Activated CD4-positive, alpha-beta T cell treated with anti-CD3 and anti-CD28 coated beads, Interleukin-2, amount 50 U/mL, for 1 hour (primary cell): ENCODE results near the gene FOXP4.

Experiments
- DNase-seq: peaks from one replicate; pipeline ENCODE4 v3.0.0-alpha.2; 2020

FOXP4 gene

GRCh38 chr6:41548841-41549642, 2.9 kb downstream of the FOXP4 start:
- no peak for DNase-seq

DNA sequence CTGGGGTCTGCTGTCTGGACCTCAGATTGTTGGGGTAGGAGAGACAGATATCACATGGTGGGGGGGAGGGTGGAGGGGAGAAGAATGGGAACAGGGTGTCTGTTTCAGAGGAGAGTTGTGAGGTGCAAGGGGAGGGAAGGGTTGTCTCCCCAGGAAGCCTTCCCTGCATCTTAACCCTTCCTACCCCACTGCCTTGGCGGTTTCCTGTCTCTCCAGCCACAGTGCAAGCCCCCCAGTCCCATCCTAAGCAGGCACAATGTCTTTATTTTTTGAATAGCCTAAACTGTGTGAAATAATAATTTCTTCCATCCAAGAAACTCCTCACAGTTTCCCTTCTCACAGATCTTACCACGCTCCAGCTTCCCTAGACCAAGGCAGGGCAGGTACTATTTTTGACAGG, 3.5 kb downstream of the FOXP4 start:
- no peak for DNase-seq

- no peak for DNase-seq
These were observed 5.0 kb downstream of the FOXP4 start for GRCh38 chr6:41551086-41551700.

- no peak for DNase-seq
These were observed 5.7 kb downstream of the FOXP4 start for GRCh38 chr6:41551857-41552256.

DNA sequence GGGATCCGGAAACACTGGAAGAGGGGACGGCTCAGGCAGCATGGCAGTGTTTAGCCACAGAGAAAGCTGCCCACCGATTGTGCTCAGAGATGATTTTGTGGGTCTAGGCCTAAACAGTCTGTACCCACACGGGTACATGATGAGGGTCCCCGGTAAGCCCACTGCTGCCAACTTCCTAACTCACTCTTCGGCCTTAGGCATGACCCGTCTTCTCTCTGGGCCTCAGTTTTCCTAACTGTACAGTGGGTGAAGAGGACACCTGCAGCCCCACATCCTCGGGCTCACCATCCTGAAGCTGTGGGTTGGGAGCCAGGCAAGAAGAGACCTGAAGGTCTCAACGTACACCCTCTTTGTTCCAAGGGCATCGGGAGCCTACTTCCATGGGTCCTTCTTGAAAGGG, 6.5 kb downstream of the FOXP4 start:
- DNase-seq, result no peak

- no peak for DNase-seq
These were observed 7.3 kb downstream of the FOXP4 start for GRCh38 chr6:41553405-41553999.

DNA sequence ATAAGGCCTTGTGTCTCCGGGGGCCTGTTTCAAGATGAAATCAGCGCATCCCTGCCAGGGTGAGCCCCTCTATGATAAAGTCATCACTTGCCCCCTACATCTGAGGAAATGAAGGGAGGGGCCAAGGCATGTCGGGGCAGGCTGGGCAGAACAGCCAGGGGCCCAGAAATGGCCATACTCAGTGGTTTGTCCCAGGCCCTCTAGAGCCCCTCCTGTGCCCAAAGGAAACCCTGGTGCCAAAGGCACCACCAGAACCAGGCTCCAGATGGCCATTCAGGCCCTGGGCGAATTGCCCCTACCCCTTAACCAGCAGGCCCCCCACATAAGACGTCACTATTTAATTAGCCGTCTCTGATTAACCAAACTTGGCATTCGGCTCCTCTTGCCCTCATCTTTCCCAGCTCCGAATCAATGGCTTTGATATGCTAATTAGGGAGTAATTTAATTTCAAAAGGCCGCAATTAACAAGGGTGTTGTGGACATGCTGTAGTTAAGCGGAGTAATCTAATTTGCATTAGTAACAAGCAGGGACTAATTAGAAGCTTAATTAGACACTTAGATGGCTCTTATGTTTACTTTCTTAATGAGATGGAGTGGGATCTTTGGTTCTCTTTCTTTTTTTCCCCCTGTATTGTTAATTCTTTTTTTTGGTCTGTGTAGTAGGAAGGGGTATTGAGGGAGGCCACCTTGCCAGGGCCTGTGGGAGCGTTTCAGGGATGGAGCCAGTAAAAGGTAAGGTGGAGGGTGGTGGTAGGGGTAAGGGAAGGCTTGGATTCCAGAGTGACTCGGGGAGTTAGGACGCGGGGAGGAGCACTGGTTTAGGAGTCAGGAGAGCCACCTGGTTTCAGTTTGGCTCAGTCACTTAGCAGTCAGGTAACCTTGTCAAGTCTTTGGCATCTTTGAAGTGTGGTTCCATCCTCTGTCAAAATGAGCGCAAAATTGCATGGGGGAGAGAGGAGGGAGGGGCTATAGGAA, 9.4 kb downstream of the FOXP4 start:
- no peak for DNase-seq

GRCh38 chr6:41557335-41557734, 11.2 kb downstream of the FOXP4 start:
- DNase-seq, result no peak

DNA sequence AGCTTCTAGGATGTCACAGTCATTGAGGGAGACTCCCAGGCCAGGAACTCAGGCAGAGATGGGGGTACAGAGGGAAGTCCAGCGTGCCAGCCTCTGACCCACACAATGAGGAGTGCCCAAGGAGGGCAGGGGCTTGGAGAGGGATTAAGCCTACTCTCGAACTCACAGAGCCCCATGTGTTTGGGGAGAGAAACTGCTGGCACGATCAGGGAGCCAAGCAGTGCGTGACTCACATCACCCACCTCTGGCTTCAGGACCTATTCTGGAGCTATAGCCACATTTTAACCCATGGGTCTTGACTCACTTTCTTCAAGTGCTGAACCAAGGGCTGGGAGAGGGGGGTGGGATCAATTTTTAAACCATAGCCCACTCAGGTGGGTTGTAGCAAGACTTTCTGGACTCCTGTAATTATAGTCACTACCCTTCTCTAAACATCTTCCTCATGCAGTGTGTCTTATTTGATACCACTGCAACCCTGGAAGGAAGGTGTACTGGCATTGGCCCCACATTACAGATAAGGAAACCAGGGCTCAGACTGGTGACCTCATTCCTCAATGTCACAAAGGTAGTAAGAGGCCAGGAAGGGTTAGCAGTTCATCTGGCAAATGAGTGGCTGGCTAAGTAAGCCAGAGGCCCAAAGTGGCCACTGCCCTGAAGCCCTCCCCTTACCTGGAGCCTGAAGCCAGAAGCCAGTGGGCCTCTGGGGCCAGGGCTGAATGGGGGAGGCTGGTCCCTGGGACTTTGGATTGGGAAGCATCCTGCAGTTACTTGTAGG, 12.0 kb downstream of the FOXP4 start:
- no peak for DNase-seq

GRCh38 chr6:41559655-41560427, 13.7 kb downstream of the FOXP4 start:
- no peak for DNase-seq

DNA sequence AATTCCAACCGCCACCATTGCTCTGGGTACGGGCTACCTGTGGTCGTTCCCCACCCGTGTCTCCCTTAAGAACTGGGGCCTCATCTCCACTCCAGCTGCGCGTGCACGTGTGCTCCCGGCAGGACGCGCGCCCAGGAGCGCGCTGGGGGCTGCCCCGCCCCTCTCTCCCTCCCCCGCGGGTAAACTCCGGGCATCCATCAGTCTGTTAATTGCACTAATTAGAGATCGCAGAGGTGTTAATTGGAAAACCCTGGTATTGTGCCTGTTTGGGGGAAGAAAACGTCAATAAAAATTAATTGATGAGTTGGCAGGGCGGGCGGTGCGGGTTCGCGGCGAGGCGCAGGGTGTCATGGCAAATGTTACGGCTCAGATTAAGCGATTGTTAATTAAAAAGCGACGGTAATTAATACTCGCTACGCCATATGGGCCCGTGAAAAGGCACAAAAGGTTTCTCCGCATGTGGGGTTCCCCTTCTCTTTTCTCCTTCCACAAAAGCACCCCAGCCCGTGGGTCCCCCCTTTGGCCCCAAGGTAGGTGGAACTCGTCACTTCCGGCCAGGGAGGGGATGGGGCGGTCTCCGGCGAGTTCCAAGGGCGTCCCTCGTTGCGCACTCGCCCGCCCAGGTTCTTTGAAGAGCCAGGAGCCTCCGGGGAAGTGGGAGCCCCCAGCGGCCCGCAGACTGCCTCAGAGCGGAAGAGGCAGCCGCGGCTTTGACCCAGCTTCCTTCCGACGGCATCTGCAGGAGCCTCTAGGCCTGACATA, 14.4 kb downstream of the FOXP4 start:
- peak; percentile 87 for DNase-seq

- no peak for DNase-seq
These were observed 15.2 kb downstream of the FOXP4 start for GRCh38 chr6:41561416-41561815.

GRCh38 chr6:41561931-41562911, 16.0 kb downstream of the FOXP4 start:
- no peak for DNase-seq

DNA sequence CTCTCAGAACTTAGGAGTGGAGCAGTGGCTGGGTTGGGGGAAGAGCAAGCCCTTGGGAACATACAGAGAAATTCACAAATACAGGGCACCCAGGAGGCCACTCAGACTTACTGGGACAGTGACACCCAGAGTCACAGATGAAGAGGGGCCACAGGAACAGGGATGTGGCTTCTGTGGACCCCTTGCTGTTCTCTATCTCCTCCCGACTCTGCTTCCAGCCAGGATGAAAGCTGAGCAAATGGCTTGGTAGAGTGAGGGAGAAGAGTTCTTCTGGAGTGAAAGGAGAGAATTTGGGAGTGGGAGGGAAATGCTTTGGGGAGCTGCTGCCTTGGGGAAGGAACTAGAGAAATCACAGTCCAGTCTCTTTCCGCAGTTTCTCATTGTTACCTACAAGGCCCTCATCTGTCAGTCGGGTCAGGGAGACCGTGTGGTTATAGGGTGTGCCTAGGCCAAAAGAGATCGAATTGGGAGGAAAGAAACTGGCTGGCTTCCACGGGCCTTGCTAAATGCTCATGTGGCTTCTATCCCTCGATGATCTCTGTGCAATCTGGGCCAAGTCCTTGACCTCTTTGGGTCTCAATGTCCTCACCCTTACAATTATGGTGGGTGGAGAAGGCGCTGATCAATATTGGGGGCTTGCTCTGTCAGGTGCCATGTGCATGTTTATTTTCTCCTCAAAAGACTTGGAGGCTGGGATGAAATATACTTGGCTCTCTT, 17.0 kb downstream of the FOXP4 start:
- no peak for DNase-seq

GRCh38 chr6:41564448-41565142, 18.4 kb downstream of the FOXP4 start:
- DNase-seq, result no peak

DNA sequence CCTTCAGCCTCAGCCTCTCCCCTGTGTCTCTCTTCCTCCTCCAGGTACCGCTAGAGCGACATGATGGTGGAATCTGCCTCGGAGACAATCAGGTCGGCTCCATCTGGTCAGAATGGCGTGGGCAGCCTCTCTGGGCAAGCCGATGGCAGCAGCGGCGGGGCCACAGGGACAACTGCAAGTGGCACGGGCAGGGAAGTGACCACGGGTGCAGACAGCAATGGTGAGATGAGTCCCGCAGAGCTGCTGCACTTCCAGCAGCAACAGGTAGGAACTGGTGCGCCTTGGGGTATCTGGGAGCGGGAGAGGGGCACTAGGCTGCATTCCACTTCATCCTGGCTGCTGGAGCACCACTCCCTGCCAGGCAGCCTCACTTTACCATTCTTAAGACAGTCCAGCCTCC, 19.5 kb downstream of the FOXP4 start:
- no peak for DNase-seq

DNA sequence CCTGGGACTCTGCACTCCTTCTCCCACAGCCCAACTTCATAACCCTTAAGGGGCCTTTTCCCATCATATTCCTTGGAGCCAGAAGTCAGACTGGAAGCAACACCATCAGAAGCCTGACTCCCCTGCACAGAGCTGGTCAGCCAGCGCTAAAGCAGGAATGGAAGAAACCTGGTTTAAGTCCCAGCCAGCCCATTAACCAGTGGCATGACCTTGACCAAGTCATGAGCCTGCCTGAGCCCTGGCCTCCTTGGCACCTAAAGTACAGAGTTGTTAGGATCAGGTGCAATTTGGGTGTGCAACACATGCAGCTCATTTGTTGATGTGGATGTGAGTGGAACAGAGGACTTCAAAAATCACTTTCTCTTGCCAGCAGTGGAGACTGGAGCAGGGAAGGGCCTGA, 20.8 kb downstream of the FOXP4 start:
- no peak for DNase-seq

GRCh38 chr6:41567684-41568083, 21.5 kb downstream of the FOXP4 start:
- no peak for DNase-seq
